IMR-90 (cell line): ENCODE data around the gene AZI2. TPM values are rescaled to one million over a fixed set of nuclear protein-coding genes. Genes with fewer than 3 reads are reported as not detected.

Source experiments
- ATAC-seq: fragments of 200-7000 bp; cut with Tn5 transposase; 2 replicates; pipeline ENCODE4 v1.9.1; 2020; ENCODE audit warnings: low read depth, mild to moderate bottlenecking, moderate library complexity
- BruUV-seq: library from RNA; stranded (reverse); fragments of 400-500 nt; replicated peaks from 2 replicates; lab custom pipeline; 2021; lab: Mats Ljungman, UMichigan
- CTCF ChIA-PET: fragments of 300-600 bp; formaldehyde crosslinking; extraction: SDS; loops from one replicate; lab custom pipeline; 2021; ENCODE audit warnings: antibody characterized with exemption; lab: Yijun Ruan, JAX
- POLR2A ChIA-PET: fragments of 300-600 bp; sonication (Branson Sonifier 250); formaldehyde crosslinking; loops from one replicate; lab custom pipeline; 2022; ENCODE audit warnings: antibody characterized with exemption; ENCODE audit not compliant: unreplicated experiment; lab: Charles Lee
- DNase-seq: peaks from one replicate; pipeline ENCODE4 v3.0.0; 2013
- H2AFZ ChIP-seq: replicated peaks from 2 replicates; pipeline ENCODE3; 2013; ENCODE audit warnings: low read length, mild to moderate bottlenecking; ENCODE audit not compliant: poor library complexity
- H2AK5ac ChIP-seq: 2 replicates; pipeline ENCODE4 v1.6.1; 2013; ENCODE audit warnings: low read depth, low read length, inconsistent platforms
- H2AK9ac ChIP-seq: replicated peaks from 2 replicates; pipeline ENCODE3; 2013; ENCODE audit warnings: mild to moderate bottlenecking, low read depth, low read length, moderate library complexity; ENCODE audit not compliant: poor library complexity
- H2BK120ac ChIP-seq: 2 replicates; pipeline ENCODE4 v1.6.1; 2013; ENCODE audit warnings: low read depth, low read length, inconsistent platforms
- H2BK15ac ChIP-seq: 3 replicates; pipeline ENCODE4 v1.6.1; 2013; ENCODE audit warnings: low read depth, low read length, inconsistent platforms
- H2BK20ac ChIP-seq: 2 replicates; pipeline ENCODE4 v1.6.1; 2013; ENCODE audit warnings: low read depth, mild to moderate bottlenecking, inconsistent platforms, low read length, moderate library complexity
- H2BK5ac ChIP-seq: 2 replicates; pipeline ENCODE4 v1.6.1; 2013; ENCODE audit warnings: mild to moderate bottlenecking, low read depth, low read length, inconsistent platforms; ENCODE audit not compliant: poor library complexity, severe bottlenecking
- H3K14ac ChIP-seq: replicated peaks from 2 replicates; pipeline ENCODE4 v1.6.1; 2013; ENCODE audit warnings: low read depth, low read length, inconsistent platforms
- H3K18ac ChIP-seq: 2 replicates; pipeline ENCODE4 v1.6.1; 2013; ENCODE audit warnings: low read depth, low read length, control low read depth
- H3K23ac ChIP-seq: 2 replicates; pipeline ENCODE4 v1.6.1; 2013; ENCODE audit warnings: low read depth, low read length, inconsistent platforms
- H3K27ac ChIP-seq: 2 replicates; pipeline ENCODE4 v1.5.1; 2013; ENCODE audit warnings: mild to moderate bottlenecking, control low read depth, low read length; ENCODE audit not compliant: insufficient read depth
- H3K27me3 ChIP-seq: 2 replicates; pipeline ENCODE4 v1.6.1; 2013; ENCODE audit warnings: low read length; ENCODE audit not compliant: control insufficient read depth, insufficient read depth
- H3K36me3 ChIP-seq: 2 replicates; pipeline ENCODE4 v1.6.1; 2013; ENCODE audit warnings: low read length, mixed read lengths; ENCODE audit not compliant: control insufficient read depth, insufficient read depth
- H3K4ac ChIP-seq: 2 replicates; pipeline ENCODE4 v1.6.1; 2013; ENCODE audit warnings: low read depth, low read length, inconsistent platforms
- H3K4me1 ChIP-seq: 2 replicates; pipeline ENCODE4 v1.6.1; 2013; ENCODE audit warnings: low read length, mixed read lengths; ENCODE audit not compliant: control insufficient read depth, insufficient read depth
- H3K4me2 ChIP-seq: 2 replicates; pipeline ENCODE4 v1.6.1; 2013; ENCODE audit warnings: low read depth, mild to moderate bottlenecking, control low read depth, low read length, moderate library complexity
- H3K4me3 ChIP-seq: 2 replicates; pipeline ENCODE4 v1.5.1; 2013; ENCODE audit warnings: low read depth, mild to moderate bottlenecking, control low read depth, low read length, moderate library complexity; ENCODE audit not compliant: insufficient read depth
- H3K56ac ChIP-seq: 2 replicates; pipeline ENCODE4 v1.6.1; 2013; ENCODE audit warnings: low read length, inconsistent platforms; ENCODE audit not compliant: insufficient read depth; ENCODE audit errors: extremely low read depth
- H3K79me1 ChIP-seq, 2 experiments: 2 replicates each; pipeline ENCODE4 v1.6.1; 2013; ENCODE audit warnings: low read length in 2 of 2, inconsistent platforms in 1 of 2, low read depth in 1 of 2
- H3K9ac ChIP-seq: 2 replicates; pipeline ENCODE4 v1.6.1; 2013; ENCODE audit warnings: low read depth, low read length, control low read depth
- H3K9me1 ChIP-seq: 2 replicates; pipeline ENCODE4 v1.6.1; 2013; ENCODE audit warnings: low read length, inconsistent platforms; ENCODE audit not compliant: insufficient read depth
- H3K9me3 ChIP-seq: 2 replicates; pipeline ENCODE4 v1.6.1; 2013; ENCODE audit warnings: low read length; ENCODE audit not compliant: control insufficient read depth, insufficient read depth
- H4K20me1 ChIP-seq: 2 replicates; pipeline ENCODE4 v1.6.1; 2013; ENCODE audit warnings: low read length, inconsistent platforms; ENCODE audit not compliant: insufficient read depth
- H4K5ac ChIP-seq: 2 replicates; pipeline ENCODE4 v1.6.1; 2013; ENCODE audit warnings: mild to moderate bottlenecking, low read depth, low read length, control low read depth
- H4K8ac ChIP-seq, 2 experiments: 2 replicates each; pipeline ENCODE4 v1.6.1; 2013; ENCODE audit warnings: low read depth in 2 of 2, low read length in 2 of 2, control low read depth in 1 of 2, inconsistent platforms in 1 of 2
- H4K91ac ChIP-seq: 2 replicates; pipeline ENCODE4 v1.6.1; 2013; ENCODE audit warnings: low read depth, low read length, inconsistent platforms; ENCODE audit not compliant: insufficient read depth
- CEBPB ChIP-seq: IDR thresholded peaks from 2 replicates; pipeline ENCODE4 v1.6.1; 2012; ENCODE audit warnings: low read depth, low read length, improper control_type of control experiment
- CHD1 ChIP-seq: IDR thresholded peaks from 2 replicates; pipeline ENCODE4 v1.6.1; 2012; ENCODE audit warnings: low read depth, low read length, improper control_type of control experiment
- FOS ChIP-seq: fragments of 150-350 bp; IDR thresholded peaks from 2 replicates; pipeline ENCODE4 v1.6.1; 2016; ENCODE audit warnings: low read depth, low read length
- WGBS, 2 experiments: methylation state at CpG; one replicate each; pipeline versions ENCODE4 v1.1.5 to v1.1.7; 2013; ENCODE audit warnings: missing lambda C conversion rate in 2 of 2; ENCODE audit not compliant: insufficient read length in 1 of 2; ENCODE audit errors: extremely low coverage in 2 of 2; 5-methylcytosine and 5-hydroxymethylcytosine counted together
- dilution Hi-C: fragments of 300-500 bp; cut with HindIII; formaldehyde crosslinking; loops from one replicate; pipeline ENCODE4 v1.14.3; 2018; ENCODE audit warnings: low sequenced_read_pairs; ENCODE audit not compliant: unreplicated experiment
- in situ Hi-C: fragments of 300-500 bp; cut with MboI; formaldehyde crosslinking; loops from 3 replicates; pipeline ENCODE4 v1.14.3; 2019; ENCODE audit warnings: low sequenced_read_pairs, inconsistent platforms, mixed read lengths
- intact Hi-C: fragments of 100-400 bp; cut with micrococcal nuclease; formaldehyde crosslinking; loops from 2 replicates; pipeline ENCODE4 v1.10.0; 2022
- polyA plus RNA-seq, 3 experiments: library from polyadenylated mRNA; depleted of rRNA; stranded (reverse); fragments of >200 nt; gene quantifications; 2 replicates each; pipeline ENCODE4 v1.2.3, GENCODE V29; 2012; ENCODE audit warnings: low replicate concordance in 1 of 3
- total RNA-seq: library from RNA; depleted of rRNA; stranded (reverse); fragments of >200 nt; gene quantifications from 2 replicates; pipeline ENCODE4 v1.2.3, GENCODE V29; 2012

AZI2 gene
- total and polyA plus RNA-seq, 2 of the 4 experiments (the other 2 are of a cell fraction), result 30.1 to 52.5 TPM

GRCh38 chr3:28294667-28295413 is 53.8 kb downstream of the AZI2 start (continued):
- no peak for TF ChIP-seq CHD1

- Histone ChIP-seq H2BK120ac (no peak overlapping the region), H3K79me1 (0 out of 4 replicates have a peak, but pooled peaks cover 3 to 5% of the 10 kb centered on the region in 2 experiments), H2AK5ac (no peak overlapping the region), H2BK5ac (no peak overlapping the region), H3K27ac (no peak overlapping the region), H3K4me2 (no peak overlapping the region), H3K36me3 (peaks cover 2% of the 10 kb centered on the region), H3K56ac (no peak overlapping the region), H2AFZ (no peak overlapping the region), H2BK15ac (no peak overlapping the region), H4K20me1 (no peaks in the 10 kb centered on the region), H4K5ac (no peak overlapping the region), H3K9me3 (peaks cover 2% of the 10 kb centered on the region), H3K9me1 (no peaks in the 10 kb centered on the region), H3K4ac (no peak overlapping the region), H3K4me1 (no peaks in the 10 kb centered on the region), H3K18ac (no peak overlapping the region), H2BK20ac (no peak overlapping the region), H4K91ac (no peak overlapping the region), H4K8ac (no peak overlapping the region), H3K27me3 (no peaks in the 10 kb centered on the region), H3K4me3 (no peak overlapping the region), H3K14ac (no peak overlapping the region), H2AK9ac (no peak overlapping the region), H3K9ac (no peak overlapping the region), H3K23ac (no peak overlapping the region)
- in situ Hi-C loops, result no loop called here
- ATAC-seq (no peak), DNase-seq (no peak)
- no TSS peak for BruUV-seq
- intact Hi-C loops, result no loop called here
- TF ChIP-seq CEBPB (peak; percentile 83), FOS (no peak)
- no CpG with 5 or more reads among the region's 4 CpGs for WGBS, 2 experiments
- POLR2A ChIA-PET, result no interaction called here
- dilution Hi-C loops, result no loop called here
- CTCF ChIA-PET, result interaction anchor here (1.0 kb wide), 1 partner anchor 25 kb away, joined by 7 read pairs; no protein-coding TSS in a partner anchor
Measured at GRCh38 chr3:28292622-28293021, 56.0 kb downstream of the AZI2 start.
